Measurements from ENCODE around the gene DOCK4.

The DOCK4 gene

DNA sequence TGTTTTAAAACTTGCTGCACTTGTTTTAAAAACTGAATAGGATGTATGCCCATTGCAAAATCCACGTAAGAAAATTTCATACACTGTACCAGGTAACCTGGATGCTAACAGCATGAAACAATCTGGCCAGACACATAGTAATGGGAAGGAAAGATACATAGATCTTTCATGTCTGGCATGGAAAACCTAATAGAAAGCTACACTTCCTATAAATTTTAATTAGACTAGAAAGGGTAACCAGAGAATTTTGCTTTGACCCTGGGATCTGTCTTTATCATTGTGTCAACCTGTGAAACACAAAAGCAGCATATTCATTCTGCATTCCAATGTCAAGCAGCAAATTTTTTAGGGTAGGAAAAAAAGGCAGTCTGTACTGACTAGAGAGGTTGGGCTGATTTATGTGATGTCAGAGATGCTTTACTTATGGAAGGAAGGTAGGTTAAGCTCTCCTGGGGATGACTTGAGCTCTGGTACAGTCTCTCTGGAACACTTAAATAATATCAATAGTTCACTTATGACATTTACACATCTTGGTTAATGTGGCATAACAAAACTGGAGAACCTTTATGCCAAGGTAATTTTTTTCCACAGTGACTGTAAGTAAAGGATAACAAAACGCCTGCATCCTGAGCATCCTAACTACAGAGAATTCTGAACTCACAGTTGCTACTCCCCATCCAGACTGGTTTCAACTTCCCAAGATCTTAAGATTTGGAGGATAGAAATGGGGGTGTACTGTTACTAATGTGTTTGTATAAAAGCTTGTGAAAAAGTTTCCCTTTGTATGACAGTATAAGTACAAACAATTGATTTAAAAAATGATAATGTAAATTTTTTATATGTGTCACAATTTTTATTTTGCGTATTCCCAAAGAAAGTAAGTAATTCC lies 44.7 kb downstream of the DOCK4 start:
- in situ Hi-C loops (cut with MboI; ENCODE audit: low sequenced_read_pairs): no loop called here

DNA sequence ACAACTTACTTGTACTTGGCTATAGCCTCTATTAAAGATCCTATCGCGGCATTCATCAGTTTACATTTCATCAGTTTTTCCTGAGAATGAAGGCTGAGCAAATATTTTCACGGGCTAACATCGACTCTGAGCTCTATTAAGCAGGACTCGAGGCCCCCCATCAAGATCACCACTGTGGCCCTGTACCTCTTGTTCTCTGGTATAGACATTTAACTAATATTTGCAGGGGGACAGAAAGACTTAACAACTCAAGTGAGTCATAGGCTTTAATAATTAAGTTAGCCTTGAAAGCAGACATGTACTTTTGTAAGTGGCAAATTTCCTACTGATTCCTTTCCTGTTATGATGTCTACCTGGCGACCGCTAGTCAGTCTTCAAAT lies 45.4 kb downstream of the DOCK4 start:
- in situ Hi-C loops (cut with MboI; ENCODE audit: low sequenced_read_pairs): no loop called here

DNA sequence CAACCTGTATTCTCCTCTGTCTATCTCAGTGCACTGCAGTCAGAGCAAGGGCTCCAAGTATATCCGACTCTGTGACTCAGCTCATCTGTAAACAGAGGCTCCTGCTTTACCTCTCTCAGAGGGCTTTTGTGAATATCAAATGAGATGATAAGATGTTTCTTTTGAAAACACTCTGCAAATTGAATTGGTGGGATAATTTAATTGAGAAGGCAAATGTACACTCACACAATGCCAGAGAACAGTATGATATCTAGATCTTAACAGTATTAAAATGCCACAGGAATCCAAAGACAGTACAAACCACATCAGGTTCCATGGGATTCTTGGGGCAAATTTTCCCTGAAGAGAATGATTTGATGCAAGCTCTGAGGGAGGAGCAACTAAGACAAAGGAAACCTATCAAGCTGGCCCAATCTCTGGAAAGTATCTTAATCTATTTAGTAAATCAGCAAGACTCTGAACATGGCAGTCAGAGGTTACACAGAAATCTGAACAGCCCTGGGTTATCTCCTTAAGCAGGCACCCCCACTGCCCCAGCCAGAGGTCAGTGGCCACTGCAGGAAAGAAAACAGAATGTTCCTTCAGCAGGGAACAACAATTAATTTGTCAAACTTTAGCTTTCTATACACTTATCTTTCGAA lies 45.9 kb downstream of the DOCK4 start:
- in situ Hi-C loops (cut with MboI; ENCODE audit: low sequenced_read_pairs): no loop called here

DNA sequence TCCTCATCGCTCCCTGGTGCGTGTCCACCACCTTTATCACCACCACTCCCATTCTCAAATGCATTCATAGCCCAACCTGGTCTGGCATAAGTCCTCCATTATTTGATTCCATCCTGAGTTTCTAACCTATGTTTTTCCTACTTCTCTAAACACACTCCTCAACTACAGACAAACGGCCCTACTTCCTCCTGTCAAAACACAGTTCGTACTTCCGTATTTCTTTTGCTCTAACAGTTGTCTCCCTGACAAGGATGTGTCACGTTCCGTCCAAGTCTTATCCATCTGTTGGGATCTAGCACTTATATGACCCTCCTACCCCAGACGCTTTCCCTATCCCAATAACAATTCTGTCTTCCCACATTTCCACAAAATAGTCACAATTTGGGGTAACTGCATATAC lies 46.8 kb downstream of the DOCK4 start:
- in situ Hi-C loops (cut with MboI; ENCODE audit: low sequenced_read_pairs): no loop called here

DNA sequence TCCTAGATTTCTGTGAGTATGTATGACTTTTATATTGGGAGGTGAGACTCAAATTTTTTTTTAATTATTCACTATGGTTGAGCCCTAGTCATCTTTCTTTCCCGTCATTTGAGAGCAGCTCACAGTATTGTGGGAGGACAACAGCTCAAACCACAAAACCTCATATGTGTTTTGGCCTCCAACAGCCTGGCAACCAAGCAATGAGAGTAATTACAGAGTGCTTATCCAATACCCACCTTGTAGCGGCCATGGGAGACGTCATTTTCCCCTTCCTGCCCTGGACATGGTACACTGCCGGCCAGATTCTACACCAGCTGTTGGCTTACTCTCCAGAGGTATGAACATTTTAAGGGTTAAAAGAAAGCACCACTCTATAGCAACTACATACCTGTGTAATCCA lies 49.1 kb downstream of the DOCK4 start:
- in situ Hi-C loops (cut with MboI; ENCODE audit: low sequenced_read_pairs): no loop called here

DNA sequence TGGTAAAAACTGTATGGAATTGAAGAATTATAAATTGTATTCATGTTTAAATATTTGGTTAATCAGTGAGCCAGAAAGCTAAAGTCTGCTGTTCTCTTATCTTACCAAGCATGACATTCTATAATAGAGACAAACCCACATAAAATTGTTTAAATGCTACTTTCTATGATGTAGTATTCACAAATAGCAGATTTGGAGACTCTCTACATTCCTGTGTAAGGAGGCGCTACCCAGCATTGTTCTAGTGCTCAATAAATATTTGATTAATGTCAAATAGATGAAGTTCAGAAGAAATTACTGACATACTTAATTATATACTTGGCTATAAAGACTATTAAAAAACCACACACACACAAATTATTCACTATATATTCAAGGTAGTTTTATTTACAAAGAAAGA lies 49.8 kb downstream of the DOCK4 start:
- in situ Hi-C loops (cut with MboI; ENCODE audit: low sequenced_read_pairs): no loop called here

DNA sequence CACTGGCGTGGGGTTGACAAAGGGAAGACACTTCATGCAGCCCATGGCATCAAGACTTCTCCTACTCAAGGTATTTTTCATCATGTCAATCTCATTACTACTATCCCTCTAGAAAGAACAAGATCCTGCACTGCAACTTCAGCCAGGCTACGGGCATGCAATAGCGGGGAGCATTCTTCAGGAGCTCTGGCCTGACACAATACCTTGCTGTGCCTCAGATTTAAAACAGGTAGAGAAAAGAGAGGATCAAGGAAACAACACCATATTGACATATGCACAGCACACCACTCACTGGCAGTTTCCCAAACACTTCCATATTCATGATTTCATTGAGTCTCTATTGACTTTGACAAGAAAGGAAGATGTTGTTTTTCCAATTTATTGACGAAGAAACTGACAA lies 51.5 kb downstream of the DOCK4 start:
- in situ Hi-C loops (cut with MboI; ENCODE audit: low sequenced_read_pairs): no loop called here

DNA sequence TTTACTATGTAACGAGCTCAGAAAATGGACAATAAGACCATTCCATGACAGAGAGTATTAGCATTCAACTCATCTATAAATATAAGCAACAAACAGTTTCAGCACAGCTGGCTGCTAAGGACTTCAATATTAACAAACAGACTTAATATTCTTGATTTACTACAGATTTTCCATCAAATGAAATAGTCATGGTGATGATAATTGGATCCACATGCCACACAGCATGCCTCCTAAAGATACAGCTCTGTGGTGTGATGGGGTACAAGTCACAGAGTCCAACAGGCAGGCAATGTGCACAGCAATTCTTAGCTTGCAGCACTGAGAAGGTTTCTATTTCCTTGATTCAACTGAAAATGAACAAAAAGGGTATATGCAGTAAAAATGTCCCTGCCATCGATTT lies 54.0 kb downstream of the DOCK4 start:
- in situ Hi-C loops (cut with MboI; ENCODE audit: low sequenced_read_pairs): no loop called here

DNA sequence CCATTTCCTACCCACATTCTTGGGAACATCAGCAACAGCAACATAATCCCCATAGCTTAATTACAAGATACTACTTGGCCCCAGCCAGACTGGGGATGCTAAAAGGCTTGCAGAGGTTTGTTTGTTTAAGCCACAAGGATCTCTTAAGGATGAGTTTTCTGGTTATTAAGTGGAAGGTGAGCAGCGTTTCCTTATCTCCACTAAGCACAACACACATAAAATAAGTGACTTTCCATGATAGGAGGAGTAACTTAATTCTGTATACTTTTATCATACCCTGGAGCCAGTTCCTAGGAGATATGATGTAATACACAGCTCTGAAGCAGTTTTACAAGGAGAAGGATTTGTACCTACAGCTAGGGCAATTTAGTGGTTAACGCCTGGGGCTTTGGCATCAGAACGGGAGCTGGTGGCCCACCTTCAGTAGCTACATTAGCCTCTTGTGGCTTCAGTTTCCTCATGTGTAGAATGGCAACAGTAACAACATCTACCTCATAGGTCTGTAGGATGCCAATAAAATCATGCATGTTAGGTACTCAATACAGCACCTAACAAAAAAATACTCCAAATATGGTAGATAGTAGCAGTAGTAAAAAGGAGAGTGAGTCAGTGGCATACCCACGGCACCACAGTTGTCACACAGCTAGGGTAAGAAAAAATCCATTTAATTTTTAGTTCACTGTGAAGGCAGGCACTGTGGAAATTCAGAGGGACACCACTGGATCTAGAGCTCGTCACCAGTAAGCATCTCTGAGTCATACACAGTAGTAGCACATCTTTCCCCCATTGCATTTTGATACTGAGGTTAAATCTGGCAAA lies 55.2 kb downstream of the DOCK4 start:
- in situ Hi-C loops (cut with MboI; ENCODE audit: low sequenced_read_pairs): no loop called here

DNA sequence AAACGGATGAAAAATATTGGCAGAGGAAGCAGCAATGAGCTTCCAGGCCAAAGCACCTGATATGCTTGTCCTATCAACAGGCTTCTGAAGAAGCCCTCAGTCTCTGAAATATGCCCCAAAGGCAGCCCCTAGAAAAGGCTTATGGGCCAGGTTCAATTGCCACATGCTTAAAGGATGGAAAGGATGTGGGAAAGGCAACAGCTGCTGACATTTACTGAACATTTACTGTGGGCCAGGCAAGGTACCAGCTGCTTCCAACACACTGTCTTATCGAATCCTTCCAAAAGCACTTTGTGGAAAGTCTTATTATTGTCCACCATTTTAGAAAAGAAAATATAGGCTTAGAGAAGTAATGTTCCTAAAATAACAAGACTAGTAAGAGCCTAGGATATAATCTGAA lies 56.5 kb downstream of the DOCK4 start:
- in situ Hi-C loops (cut with MboI; ENCODE audit: low sequenced_read_pairs): no loop called here

DNA sequence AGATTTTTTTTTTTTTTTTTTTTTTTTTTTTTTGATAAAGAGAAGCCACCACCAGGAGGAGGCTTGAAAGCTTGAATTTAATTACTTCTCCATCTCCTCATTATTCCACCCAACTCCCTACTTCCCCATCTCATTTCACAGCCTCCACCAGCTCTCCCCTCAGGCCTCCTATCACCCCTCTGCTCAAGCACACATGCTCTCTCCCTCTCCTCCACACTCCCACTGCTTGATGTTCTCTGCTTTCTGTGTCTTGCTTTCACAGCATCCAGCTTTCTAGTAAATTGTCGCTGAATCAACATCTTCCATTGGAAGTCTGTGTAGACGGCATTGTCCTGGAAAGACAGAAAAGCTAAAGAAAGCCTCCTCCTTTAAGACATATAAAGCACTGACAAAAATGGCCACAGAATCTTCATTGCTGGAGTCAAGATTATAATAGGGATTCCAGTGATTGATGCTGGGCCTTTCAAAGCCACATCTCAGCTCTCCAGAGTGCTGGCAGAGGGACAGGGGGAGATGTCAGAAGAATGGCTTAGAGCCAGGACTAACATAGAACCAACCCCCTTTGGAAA lies 58.3 kb downstream of the DOCK4 start:
- in situ Hi-C loops (cut with MboI; ENCODE audit: low sequenced_read_pairs): no loop called here

DNA sequence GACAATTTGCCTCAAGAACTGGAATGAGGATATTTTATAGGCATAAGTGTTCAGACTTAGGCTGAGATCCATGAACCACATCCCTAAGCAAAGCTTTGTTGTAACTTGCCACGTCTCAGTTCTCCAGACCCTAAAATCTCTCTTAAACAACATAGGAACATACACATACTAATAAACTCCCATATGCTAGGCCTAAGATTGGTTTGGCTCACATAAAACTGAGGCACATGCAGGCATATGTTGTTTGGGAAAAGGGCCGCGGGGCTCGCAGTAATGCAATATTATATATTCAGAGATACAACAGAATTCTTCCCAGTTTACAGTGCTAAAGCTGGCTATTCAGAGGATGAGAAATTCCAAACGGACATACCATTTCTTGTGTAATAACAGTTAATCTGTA lies 61.0 kb downstream of the DOCK4 start:
- in situ Hi-C loops (cut with MboI; ENCODE audit: low sequenced_read_pairs): no loop called here

DNA sequence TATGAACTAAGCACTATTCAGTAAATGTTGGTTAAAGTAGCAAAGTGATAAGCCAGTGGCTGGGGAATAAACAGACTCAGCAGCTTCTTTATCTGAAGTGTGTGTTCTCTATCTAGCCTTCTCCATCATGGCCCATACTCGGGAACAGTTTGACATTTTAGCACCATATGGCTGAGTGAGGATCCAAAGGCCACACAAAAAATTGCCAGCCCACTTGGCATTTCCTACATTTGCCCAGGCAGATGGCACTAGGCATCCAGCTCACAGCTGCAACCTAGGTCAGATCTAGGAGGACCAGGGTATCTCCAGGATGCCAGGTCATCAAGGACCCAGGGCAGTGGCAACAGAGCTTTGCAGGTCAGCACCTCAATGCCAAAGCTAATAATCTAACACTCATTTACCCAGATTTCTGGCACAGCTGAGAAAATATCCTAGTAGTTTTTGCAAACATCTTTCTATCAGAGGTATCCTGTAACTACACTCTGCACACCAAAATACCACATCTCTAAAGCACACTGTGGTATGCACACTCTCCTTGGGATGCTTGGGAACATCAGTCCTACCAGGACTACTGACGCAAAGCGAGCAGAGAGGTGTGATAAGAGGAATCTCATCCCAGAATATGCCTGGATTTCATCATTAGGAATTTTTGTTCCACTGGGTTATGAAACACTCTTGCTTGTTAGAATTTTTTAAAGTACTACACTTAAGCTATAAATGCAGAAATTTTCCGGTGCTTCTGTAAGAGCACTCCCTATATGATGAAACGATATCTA lies 61.7 kb downstream of the DOCK4 start:
- in situ Hi-C loops (cut with MboI; ENCODE audit: low sequenced_read_pairs): no loop called here

DNA sequence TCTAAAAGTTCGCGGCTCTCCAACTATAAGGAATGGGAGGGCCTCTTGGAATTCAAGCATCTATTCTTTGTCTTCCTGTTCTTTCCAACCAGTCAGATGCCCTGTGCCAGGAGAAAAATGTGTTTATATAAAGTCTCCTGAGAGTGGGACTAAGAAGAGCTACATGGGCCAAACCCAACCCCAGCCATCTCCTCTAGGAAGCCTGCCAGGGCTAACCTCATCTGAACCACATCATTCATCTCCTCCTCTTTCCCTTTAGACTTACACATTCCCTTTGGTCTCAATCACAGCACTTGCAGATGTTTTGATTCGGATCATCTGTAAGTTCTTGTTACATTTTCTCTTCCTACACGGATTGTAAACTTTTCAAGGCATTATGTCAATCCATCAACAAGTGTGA lies 62.6 kb downstream of the DOCK4 start:
- in situ Hi-C loops (cut with MboI; ENCODE audit: low sequenced_read_pairs): no loop called here

DNA sequence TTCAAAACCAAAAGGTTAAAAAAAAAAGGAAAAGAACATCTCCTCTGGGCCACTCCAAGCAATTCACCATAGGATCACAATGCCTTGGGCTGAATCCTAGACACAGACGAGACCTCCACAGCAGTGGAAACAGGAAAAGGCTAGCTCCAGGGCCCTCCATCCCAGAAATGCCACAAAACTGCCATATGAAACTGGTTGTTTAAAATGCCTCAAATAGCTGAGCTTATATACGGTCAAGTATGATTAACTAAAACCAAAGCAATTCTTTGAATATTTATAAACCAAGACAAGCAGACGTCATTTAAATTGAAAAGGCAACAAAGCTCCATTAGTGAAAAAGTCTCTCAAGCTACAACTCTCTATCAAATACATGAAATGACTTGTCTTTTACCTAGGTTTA lies 63.1 kb downstream of the DOCK4 start:
- in situ Hi-C loops (cut with MboI; ENCODE audit: low sequenced_read_pairs): no loop called here

DNA sequence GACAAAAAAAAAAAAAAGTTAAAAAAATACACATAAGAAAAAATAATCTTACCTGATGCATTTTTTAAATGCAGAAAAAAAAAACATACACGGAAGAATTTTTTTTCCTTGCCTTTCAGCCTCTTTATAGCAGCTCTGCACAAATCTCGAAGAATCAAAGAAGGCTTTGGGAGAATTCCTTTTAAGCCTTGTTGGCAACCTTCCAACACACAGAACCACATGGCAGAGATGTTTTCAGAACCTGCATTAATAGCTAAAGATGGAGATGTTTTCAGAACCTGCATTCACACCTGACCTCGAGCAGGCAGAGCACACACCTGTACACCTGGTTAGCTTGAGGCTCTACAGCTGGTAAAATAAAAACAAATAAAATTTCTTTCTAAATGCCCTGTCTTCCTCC lies 65.6 kb downstream of the DOCK4 start:
- in situ Hi-C loops (cut with MboI; ENCODE audit: low sequenced_read_pairs): no loop called here

DNA sequence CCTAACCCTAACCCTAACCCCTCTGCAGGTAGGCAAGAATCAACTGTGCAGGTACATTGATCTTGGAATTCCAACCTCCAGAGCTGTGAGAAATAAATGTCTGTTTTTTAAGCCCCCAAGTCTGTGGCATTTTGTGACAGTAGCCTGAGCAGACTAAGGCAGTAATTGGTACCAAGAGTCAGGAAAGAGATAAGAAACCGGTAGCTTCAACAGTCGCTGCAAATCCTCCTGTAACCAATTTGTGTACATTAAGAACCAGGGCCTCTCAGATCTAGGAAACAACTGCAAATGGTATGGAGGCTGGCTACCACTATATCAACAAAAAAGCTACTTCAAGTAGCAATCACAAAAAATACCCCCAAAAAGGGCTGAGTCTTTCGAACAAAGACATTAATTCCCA lies 67.3 kb downstream of the DOCK4 start:
- in situ Hi-C loops (cut with MboI; ENCODE audit: low sequenced_read_pairs): no loop called here

DNA sequence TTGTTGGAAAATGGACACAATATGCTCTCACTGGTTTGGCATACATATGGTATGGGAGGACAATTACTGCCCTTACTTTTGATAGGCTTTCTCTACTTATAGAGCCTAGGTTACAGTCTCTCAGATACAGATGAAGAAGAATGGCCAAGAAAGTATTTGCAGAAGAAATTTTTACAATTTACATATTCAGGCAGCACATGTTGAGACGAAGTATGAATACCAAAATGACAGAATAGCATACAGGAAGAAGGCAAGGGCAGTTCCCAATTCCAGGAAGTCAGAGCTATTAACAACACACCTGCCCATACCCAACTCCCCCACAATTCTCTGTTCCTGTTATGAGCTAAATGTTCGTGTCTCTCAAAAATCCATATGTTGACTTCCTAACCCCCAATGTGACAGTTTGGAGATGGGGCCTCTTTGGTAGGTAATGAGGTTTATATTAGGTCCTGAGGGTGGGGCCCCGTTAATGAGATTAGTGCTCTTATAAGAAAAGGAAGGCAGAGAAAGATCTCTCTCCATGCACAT lies 67.8 kb downstream of the DOCK4 start:
- in situ Hi-C loops (cut with MboI; ENCODE audit: low sequenced_read_pairs): no loop called here

DNA sequence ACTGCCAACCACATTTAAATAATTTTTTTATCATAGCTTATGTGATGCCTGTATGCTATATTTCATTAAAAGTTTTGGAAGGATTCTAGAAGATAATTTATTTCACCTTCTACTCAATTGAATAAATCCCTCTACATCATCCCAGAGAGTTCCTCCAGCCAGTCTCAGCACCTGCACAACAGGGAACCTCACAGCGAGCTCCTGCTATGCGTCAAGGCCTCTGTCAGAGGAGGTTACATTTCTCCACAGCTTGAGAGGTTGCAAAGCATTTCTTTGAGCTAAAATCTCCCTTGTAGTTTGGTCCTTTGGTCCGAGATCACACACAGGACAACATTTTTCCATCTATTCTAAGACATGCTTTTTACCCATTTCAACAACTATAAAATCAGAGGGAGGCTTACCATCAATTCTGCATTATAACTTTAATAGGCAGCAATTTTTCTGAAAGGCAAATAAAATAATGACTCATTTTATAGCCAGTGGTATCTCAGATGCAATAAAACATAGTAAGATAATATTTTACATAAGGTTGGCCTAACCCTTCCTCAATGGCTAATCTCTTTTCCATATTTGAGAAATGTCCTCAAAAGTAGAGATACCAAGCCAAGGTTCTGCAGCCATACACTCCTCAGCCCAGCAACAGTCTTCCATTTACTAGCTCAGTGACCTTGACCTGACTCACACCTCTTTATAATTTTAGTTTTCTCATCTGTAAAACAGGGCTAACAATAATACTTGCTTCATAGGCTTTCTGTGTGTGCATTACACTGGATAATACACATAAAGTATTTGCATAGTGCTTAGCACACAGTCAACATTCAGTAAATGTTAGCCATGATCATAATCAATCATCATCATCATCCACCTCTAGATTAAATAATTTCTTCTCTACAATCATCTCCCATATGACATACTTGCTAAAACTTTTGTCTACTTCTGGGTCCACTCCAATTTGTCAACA lies 68.8 kb downstream of the DOCK4 start:
- in situ Hi-C loops (cut with MboI; ENCODE audit: low sequenced_read_pairs): no loop called here
